Body of pancreas (tissue), 4 donors: Measurements from ENCODE around the gene SLC25A25. TPM values are rescaled to one million over a fixed set of nuclear protein-coding genes. Genes with fewer than 3 reads are reported as not detected.

Source experiments
- ATAC-seq: fragments of 150-250 bp; one replicate; pipeline ENCODE4 v1.9.1; 2016
- DNase-seq, 4 donors: peaks; one replicate each; pipeline ENCODE4 v3.0.0-alpha.2; 2019
- H3K27ac ChIP-seq, 4 donors: fragments of 200-600 bp; sonication (generic); 1 replicate in 3 of 4; 2 replicates in 1 of 4; pipeline versions ENCODE4 v1.5.1 to v1.6.1; 2016 to 2019; ENCODE audit warnings: mild to moderate bottlenecking in 1 of 4, mixed read lengths in 1 of 4, moderate library complexity in 1 of 4
- H3K27me3 ChIP-seq, 2 donors: fragments of 200-600 bp; sonication (generic); one replicate each; pipeline ENCODE4 v1.6.0; 2016; ENCODE audit warnings: mild to moderate bottlenecking in 1 of 2
- H3K36me3 ChIP-seq, 2 donors: fragments of 200-600 bp; sonication (generic); replicated peaks in 1 of 2; 2 replicates each; pipeline ENCODE4 v1.5.1; 2016; ENCODE audit warnings: low read depth in 2 of 2; ENCODE audit not compliant: insufficient read depth in 1 of 2
- H3K4me1 ChIP-seq: fragments of 200-600 bp; sonication (generic); one replicate; pipeline ENCODE4 v1.6.0; 2016
- H3K4me3 ChIP-seq, 2 donors: fragments of 200-600 bp; sonication (generic); 1 replicate in 1 of 2; 2 replicates in 1 of 2; pipeline ENCODE4 v1.5.1; 2016 to 2019
- H3K9me3 ChIP-seq, 3 donors: fragments of 200-600 bp; sonication (generic); 1 replicate in 2 of 3; 2 replicates in 1 of 3; pipeline ENCODE4 v1.5.1; 2016
- CTCF ChIP-seq, 7 experiments: fragments of 450-650 bp in 4 of 7; fragments of 200-600 bp in 3 of 7; sonication (generic) in 3 of 7; IDR thresholded peaks; one replicate each; pipeline ENCODE4 v1.5.1; 2016 to 2019; ENCODE audit warnings: antibody characterized with exemption in 7 of 7
- POLR2A ChIP-seq, 3 donors: fragments of 450-650 bp; IDR thresholded peaks; one replicate each; pipeline ENCODE4 v1.6.1; 2016; ENCODE audit warnings: antibody characterized with exemption in 3 of 3, mild to moderate bottlenecking in 2 of 3
- WGBS, 2 donors: methylation state at CpG; one replicate each; pipeline ENCODE4 v1.1.5; 2017; 5-methylcytosine and 5-hydroxymethylcytosine counted together
- intact Hi-C: fragments of 100-400 bp; cut with DNase I; formaldehyde crosslinking; loops from one replicate; pipeline ENCODE4 v1.15.1; 2023
- total RNA-seq, 2 donors: library from RNA; depleted of rRNA; stranded (reverse); fragments of >200 nt; gene quantifications; one replicate each; pipeline ENCODE4 v1.1.0, GENCODE V29; 2016

SLC25A25 gene
- total RNA-seq, 2 donors from 2014 or later = 31.4 to 36.6 TPM

- Histone ChIP-seq H3K27me3 (no peaks in the 10 kb centered on the region), H3K36me3 (no peaks in the 10 kb centered on the region), H3K9me3 (no peaks in the 10 kb centered on the region), H3K4me1 (peaks cover 9% of the 10 kb centered on the region), H3K4me3 (no peak overlapping the region), H3K27ac (no peak overlapping the region)
- no peak for ATAC-seq
- TF ChIP-seq POLR2A (IDR thresholded peaks at IDR 0.05) = no peak
- no peak for TF ChIP-seq CTCF (IDR thresholded peaks at IDR 0.05)
- 71 to 86% methylated on average over 7 to 8 of the region's 8 CpGs for WGBS, 2 donors
- intact Hi-C loops = no loop called here
- no peak for DNase-seq
These were observed 75.7 kb downstream of the SLC25A25 start for GRCh38 chr9:128143525-128144238.

DNA sequence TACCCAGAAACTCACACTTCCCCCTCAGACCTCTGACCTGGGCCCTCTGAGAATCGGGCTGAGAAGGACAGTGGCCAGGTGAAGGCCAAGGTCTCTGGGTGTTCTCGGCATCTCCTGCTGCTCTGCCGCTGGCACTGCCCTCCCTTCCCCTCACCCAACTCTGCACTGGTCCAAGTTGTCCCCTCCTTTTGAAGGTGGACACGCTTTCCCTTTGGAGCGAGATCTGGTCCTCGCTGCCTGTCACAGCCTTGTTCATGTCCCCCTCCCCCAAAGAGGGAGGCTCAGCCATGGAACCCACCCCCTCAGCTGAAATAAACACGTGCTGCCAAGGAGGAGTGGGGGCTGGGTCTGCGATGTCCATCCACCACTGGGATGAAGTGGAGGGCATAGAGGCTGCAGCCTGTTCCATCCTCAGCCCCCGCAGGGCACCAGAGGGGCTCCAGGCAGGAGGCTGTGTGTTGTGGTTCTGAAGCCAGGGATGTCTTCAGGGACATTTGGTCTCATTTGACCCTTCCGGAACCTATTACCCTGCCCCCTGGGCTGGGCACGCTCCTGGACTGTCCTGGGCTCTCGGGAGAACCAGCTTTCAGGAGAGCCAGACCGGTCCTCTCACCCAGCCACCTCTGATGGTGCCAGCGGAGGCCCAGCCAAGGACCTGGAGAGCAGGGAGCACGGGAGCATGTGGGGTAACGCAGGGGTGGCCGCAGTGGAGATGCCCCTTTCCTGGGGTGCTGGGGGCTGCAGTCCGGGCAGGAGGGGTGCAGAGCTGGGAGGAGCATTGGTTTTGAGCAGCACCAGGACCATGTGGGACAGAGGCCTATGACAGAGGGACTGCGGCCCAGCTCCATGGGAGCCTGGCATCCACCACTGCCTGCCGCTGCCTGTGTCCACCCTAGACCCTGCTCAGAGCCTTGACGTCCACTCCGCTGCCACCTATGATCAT is 76.5 kb downstream of the SLC25A25 start:
- Histone ChIP-seq H3K27me3 (no peaks in the 10 kb centered on the region), H3K9me3 (no peaks in the 10 kb centered on the region), H3K4me1 (peaks cover 18% of the 10 kb centered on the region), H3K36me3 (no peaks in the 10 kb centered on the region), H3K4me3 (no peak overlapping the region), H3K27ac (no peak overlapping the region)
- TF ChIP-seq CTCF (IDR thresholded peaks at IDR 0.05) = no peak
- no peak for TF ChIP-seq POLR2A (IDR thresholded peaks at IDR 0.05)
- intact Hi-C loops = no loop called here
- 84 to 85% methylated on average over 15 to 22 of the region's 22 CpGs for WGBS, 2 donors
- no peak for ATAC-seq
- no peak for DNase-seq

DNA sequence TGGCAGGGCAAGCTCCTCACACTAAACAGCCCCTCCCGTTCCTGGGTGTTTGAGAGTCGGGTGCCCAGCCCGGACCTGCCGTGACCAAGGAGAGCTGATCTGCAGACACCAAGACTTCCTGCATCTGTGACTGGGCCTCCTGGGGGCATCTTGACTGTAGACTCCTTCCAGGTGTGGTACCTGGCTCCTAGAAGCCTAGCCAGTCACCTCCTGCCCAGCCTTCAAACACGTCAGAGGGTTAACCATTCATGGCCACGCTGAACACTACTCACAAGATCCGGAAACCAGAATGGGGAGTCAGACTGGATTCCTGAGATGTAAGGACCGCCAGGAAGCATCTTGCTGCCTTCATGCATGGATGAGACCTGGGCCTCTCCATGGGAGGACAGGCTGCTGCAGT is 77.5 kb downstream of the SLC25A25 start:
- peaks cover 28% of the 10 kb centered on the region for H3K4me1 ChIP-seq
- H3K4me3 ChIP-seq = no peak overlapping the region
- ATAC-seq (no peak), DNase-seq (no peak)
- no peaks in the 10 kb centered on the region for H3K36me3 ChIP-seq
- TF ChIP-seq POLR2A (IDR thresholded peaks at IDR 0.05) = no peak
- TF ChIP-seq CTCF (IDR thresholded peaks at IDR 0.05) = no peak
- WGBS, 2 donors = 57 to 100% methylated on average over 2 to 8 of the region's 8 CpGs
- H3K27ac ChIP-seq = no peak overlapping the region
- no peaks in the 10 kb centered on the region for H3K9me3 ChIP-seq
- H3K27me3 ChIP-seq = no peaks in the 10 kb centered on the region
- intact Hi-C loops = no loop called here

GRCh38 chr9:128145951-128146351 is 77.9 kb downstream of the SLC25A25 start:
- Histone ChIP-seq H3K27me3 (no peaks in the 10 kb centered on the region), H3K4me3 (no peak overlapping the region), H3K9me3 (no peaks in the 10 kb centered on the region), H3K36me3 (no peaks in the 10 kb centered on the region), H3K4me1 (peaks cover 31% of the 10 kb centered on the region), H3K27ac (no peak overlapping the region)
- DNase-seq (no peak), ATAC-seq (no peak)
- intact Hi-C loops = no loop called here
- WGBS, 2 donors = 73 to 84% methylated on average over 7 to 12 of the region's 13 CpGs
- TF ChIP-seq CTCF (IDR thresholded peaks at IDR 0.05) = no peak
- TF ChIP-seq POLR2A (IDR thresholded peaks at IDR 0.05) = no peak
